GM19395 (cell line): ENCODE measurements around the gene ZNF507.

Experiments
- ATAC-seq: cut with Tn5 transposase; IDR thresholded peaks from one replicate; pipeline ENCODE4 v1.9.1; 2021; ENCODE audit warnings: mild to moderate bottlenecking, moderate library complexity; ENCODE audit not compliant: unreplicated experiment

The ZNF507 gene

DNA sequence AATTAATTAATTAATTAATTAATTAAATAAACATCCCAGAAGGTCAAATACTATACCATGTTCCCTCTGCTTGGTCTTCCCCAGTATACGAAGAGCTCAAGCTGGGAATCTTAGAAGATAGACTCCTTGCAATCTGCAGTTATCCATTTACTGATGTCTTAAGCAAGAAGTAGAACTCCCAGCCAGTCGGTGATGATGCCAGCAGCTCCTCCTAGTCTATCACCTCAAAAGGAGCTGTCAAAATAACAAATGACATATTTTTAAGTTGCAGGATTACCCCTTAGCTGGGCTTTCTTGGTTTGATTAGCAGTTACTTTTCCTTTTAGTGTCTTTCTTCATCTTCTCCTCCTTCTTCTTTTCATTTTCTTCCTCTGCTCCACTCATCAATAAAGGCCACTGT lies 6.0 kb upstream of the ZNF507 start:
- no peak for ATAC-seq

GRCh38 chr19:32339988-32340874 lies 5.2 kb upstream of the ZNF507 start:
- ATAC-seq, result no peak

DNA sequence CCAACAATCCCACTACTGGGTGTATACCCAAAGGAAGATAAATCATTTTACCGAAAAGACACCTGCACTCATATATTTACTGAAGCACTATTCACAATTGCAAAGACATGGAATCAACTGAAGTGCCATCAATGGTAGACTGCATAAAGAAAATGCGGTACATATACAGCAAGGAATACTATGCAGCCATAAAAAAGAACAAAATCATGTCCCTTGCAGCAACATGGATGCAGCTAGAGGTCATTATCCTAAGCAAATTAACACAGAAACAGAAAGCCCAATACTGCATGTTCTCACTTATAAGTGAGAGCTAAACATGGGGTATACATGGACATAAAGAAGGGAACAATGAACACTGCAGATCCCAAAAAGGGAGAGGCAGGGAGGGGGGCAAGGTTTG lies 2.7 kb upstream of the ZNF507 start:
- ATAC-seq, result no peak

GRCh38 chr19:32343550-32344262 lies 1.7 kb upstream of the ZNF507 start:
- no peak for ATAC-seq

GRCh38 chr19:32346901-32347300 lies 1.5 kb downstream of the ZNF507 start:
- ATAC-seq, result no peak

DNA sequence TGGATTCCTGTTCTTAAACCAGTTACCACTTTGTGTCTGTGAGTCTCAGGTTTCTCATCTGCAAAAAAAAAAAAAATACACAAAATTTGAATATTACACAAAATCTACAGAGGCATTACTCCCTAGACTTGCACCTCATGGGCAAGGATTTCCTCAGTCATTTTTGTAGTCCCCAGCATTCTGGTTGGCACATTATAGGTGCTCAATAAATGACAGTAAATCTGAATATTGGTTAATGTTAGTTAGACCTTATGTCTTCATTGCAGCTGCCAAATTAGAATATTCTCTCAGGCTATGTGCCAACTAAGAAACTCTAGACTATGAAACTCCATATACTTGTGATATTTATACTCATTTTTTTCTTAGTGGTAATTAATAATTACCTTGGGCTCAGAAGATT lies 2.2 kb downstream of the ZNF507 start:
- no peak for ATAC-seq

- no peak for ATAC-seq
These were observed 3.6 kb downstream of the ZNF507 start for GRCh38 chr19:32349051-32349450.

- ATAC-seq, result no peak
These were observed 4.5 kb downstream of the ZNF507 start for GRCh38 chr19:32349724-32350470.

- no peak for ATAC-seq
These were observed 5.1 kb downstream of the ZNF507 start for GRCh38 chr19:32350471-32350865.

- ATAC-seq, result no peak
These were observed 5.6 kb downstream of the ZNF507 start for GRCh38 chr19:32350987-32351348.

DNA sequence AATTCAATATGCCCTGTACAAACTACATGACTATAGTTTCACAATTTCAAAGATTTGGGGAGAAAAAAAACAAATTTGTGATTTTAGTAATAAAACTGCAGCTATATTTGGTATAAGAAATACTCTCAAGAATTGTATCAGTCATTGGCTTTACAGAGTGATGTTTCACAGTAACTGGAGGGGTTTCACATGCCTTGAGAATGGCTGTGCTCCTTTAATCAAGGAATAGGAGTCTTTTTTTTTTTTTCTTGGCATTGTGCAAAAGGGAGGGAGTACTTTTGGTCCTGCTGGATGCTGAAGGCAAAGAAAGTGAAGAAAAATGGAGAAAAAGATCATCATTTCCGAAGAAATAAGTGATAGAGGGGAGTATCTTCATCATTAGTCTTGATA lies 6.8 kb downstream of the ZNF507 start:
- no peak for ATAC-seq

- no peak for ATAC-seq
These were observed 8.9 kb downstream of the ZNF507 start for GRCh38 chr19:32354345-32354744.

- ATAC-seq, result no peak
These were observed 9.9 kb downstream of the ZNF507 start for GRCh38 chr19:32355309-32355708.

DNA sequence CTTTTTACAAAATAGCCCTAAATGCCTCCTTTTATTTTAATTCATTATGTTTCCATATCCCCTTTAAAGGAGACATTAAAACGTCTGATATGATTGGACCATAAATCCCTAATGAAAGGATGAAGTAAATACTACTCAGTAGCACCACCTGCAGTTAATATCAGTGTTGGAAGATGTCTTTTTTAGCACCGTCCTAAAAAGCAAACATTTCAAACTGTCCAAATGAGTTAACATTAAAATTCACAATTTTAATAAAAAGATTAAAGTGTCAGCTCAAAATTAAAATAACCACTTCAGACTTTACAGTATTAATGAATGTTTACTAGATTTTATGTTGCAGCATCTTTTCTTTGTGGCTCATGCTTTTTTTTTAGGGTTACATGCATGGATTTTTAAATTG lies 12.3 kb downstream of the ZNF507 start:
- ATAC-seq, result no peak

DNA sequence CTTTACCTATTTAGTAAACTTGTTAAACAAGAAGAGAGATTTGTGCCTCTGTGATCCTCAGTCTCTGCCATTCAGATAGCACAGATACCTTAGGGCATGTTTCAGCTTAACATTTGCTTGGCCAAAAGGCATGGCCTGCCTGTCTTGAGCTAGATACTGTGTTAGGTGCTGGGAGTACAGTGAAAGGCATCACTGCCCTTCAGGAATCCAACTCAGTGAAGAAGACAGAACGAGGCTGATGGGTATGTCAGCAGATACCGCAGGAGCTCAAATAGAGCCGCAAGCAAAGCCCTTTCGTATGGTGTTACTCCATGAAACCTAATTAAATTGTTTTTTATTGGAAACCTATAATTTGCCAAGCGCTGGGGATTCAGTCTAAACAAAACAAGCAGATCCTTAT lies 12.9 kb downstream of the ZNF507 start:
- no peak for ATAC-seq

DNA sequence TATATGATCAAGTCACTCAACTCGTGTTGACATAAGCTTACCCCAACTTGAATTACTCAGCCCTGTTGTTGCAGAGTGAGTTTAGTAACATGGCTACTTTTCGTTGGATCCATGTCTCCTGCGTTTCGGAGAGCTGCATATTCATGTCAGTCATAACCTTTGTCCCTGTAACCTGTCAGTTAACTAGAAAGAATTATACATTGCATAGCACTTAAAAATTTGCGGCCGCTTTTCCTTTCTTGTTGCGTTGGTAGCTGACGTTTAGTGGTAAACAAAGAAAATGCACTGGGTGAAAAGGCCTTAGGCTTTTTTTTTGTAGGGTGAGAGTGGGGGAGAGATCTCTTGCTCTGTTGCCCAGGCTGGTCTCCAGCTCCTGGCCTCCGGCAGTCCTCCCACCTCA lies 14.2 kb downstream of the ZNF507 start:
- ATAC-seq, result no peak

GRCh38 chr19:32361574-32362317 lies 16.3 kb downstream of the ZNF507 start:
- no peak for ATAC-seq

DNA sequence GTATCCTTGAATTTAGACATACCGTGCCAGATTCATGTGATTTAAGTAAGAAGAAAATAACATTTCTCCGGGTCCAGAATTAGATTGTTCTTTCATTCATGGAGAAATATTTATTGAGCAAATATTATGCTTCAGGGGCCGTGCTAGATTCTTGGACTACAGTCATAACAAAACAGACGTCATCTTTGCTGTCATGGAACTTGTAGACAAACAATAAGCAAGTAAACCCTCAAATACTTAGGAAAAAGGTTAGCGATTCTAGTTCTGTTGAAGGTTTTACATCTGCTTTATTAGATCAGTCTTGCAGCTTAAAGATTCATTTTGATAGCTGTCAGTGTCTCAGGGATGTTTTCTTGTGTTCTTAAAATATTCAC lies 16.9 kb downstream of the ZNF507 start:
- no peak for ATAC-seq

- ATAC-seq, result no peak
These were observed 17.8 kb downstream of the ZNF507 start for GRCh38 chr19:32363175-32363574.

GRCh38 chr19:32363632-32364031 lies 18.2 kb downstream of the ZNF507 start:
- ATAC-seq, result no peak

GRCh38 chr19:32364040-32364439 lies 18.6 kb downstream of the ZNF507 start:
- no peak for ATAC-seq
